Tibial nerve (tissue), 4 donors: Measurements from ENCODE around the gene EML1.

Source experiments
- CTCF ChIP-seq, 5 experiments: fragments of 200-600 bp in 3 of 5; fragments of 450-650 bp in 2 of 5; sonication (generic) in 3 of 5; IDR thresholded peaks; one replicate each; pipeline ENCODE4 v1.5.1; 2016 to 2019; ENCODE audit warnings: antibody characterized with exemption in 5 of 5, mild to moderate bottlenecking in 3 of 5, moderate library complexity in 2 of 5
- EP300 ChIP-seq, 2 donors: sonication (generic); formaldehyde crosslinking; IDR thresholded peaks; one replicate each; pipeline ENCODE4 v1.6.1; 2017; ENCODE audit warnings: antibody characterized with exemption in 2 of 2, mild to moderate bottlenecking in 1 of 2
- POLR2A ChIP-seq, 2 donors: fragments of 450-650 bp; IDR thresholded peaks; one replicate each; pipeline ENCODE4 v1.6.1; 2017; ENCODE audit warnings: antibody characterized with exemption in 2 of 2, mild to moderate bottlenecking in 2 of 2, moderate library complexity in 2 of 2

DNA sequence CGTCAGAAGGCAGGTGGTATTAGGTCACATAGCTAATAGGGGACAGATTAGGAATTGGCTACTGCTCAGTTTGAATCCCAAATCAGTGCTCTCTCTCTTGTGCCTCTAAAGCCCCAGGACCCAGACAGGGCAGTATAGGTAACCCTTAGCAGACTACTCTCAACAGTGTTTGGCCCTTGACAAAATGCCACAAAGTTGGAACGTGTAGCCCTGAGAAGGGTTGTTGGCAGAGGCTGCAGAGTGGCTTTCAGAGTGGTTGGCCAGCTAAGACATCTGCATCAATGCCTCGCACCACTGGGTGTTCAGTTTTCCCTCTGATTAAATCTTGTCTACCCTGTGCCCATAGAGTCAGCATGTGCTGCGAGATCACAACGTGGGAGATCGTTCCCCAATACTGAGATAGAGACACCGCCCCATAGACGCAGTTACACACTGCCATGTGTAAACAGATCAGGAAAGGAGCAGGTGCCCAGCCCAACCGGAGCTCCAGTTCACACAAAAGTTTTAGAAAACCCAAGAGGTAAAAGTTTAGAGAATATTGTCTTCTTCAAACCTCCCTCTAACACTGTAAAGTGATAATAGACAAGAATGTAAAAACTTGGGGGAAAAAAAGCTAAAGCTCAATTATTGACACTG lies 48.3 kb downstream of the EML1 start:
- TF ChIP-seq CTCF (IDR thresholded peaks at IDR 0.05) (no peak), POLR2A (IDR thresholded peaks at IDR 0.05) (no peak), EP300 (IDR thresholded peaks at IDR 0.05) (no peak)
